LNCaP clone FGC (cell line): ENCODE data around the gene ROCK2.
"Not testable (repeated sequence)": the region's sequence is repeated elsewhere in the genome, so short reads cannot be mapped to it uniquely, and the experiment has no call there.

Experiments used
- DNase-seq: peaks from one replicate; pipeline ENCODE4 v3.0.0-alpha.2; 2011; ENCODE audit warnings: low read depth
- H3K4me3 ChIP-seq: 2 replicates; pipeline ENCODE4 v1.5.1; 2011; ENCODE audit warnings: mild to moderate bottlenecking, low read depth, low read length, control low read depth
- CTCF ChIP-seq: IDR thresholded peaks from 2 replicates; pipeline ENCODE4 v1.5.1; 2012; ENCODE audit warnings: mild to moderate bottlenecking; ENCODE audit not compliant: control insufficient read depth, insufficient read depth; ENCODE audit errors: extremely low read depth

The ROCK2 gene

GRCh38 chr2:11235583-11235982 is 108.9 kb downstream of the ROCK2 start:
- no peak for TF ChIP-seq CTCF
- H3K4me3 ChIP-seq: no peak overlapping the region
- DNase-seq: no peak

- peak; percentile 26; the same call in 1 of the 2 replicates for TF ChIP-seq CTCF
- no peak overlapping the region for H3K4me3 ChIP-seq
- DNase-seq: no peak
Observed at GRCh38 chr2:11234309-11234708, 110.1 kb downstream of the ROCK2 start.

- DNase-seq, H3K4me3 ChIP-seq: not testable (repeated sequence)
Observed at GRCh38 chr2:11231193-11231592, 113.2 kb downstream of the ROCK2 start.

- H3K4me3 ChIP-seq: no peak overlapping the region
- DNase-seq: no peak
- no peak for TF ChIP-seq CTCF
Observed at GRCh38 chr2:11228692-11229091, 115.7 kb downstream of the ROCK2 start.

GRCh38 chr2:11227595-11227994 is 116.8 kb downstream of the ROCK2 start:
- DNase-seq: no peak
- H3K4me3 ChIP-seq: no peak overlapping the region
- TF ChIP-seq CTCF: no peak

GRCh38 chr2:11224887-11225286 is 119.5 kb downstream of the ROCK2 start:
- TF ChIP-seq CTCF: no peak
- no peak for DNase-seq
- H3K4me3 ChIP-seq: no peak overlapping the region

GRCh38 chr2:11222845-11223244 is 121.6 kb downstream of the ROCK2 start:
- no peak overlapping the region for H3K4me3 ChIP-seq
- DNase-seq: no peak
- no peak for TF ChIP-seq CTCF
